HG03575 (cell line): Measurements from ENCODE around the gene RPL36AL.

Source experiments
- ATAC-seq: cut with Tn5 transposase; IDR thresholded peaks from one replicate; pipeline ENCODE4 v1.9.1; 2021; ENCODE audit not compliant: unreplicated experiment, insufficient number of reproducible peaks, low FRiP score; ENCODE audit errors: extremely low read depth

The RPL36AL gene

DNA sequence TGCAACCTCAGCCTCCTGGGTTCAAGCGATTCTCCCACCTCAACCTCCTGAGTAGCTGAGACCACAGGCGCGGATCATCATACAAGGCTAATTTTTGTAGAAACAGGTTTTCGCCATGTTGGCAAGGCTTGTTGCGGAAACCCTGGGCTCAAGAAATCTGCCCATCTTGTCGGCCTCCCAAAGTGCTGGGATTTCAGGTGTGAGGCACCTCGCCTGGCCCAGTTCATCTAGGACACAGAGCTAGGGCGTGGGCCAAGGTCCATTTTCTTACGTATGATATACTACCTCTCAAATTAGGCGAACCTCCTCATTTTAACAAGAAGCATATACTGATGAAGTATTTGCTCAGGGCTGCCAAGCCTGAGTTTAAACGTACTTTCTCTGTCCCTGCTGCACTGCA is 36.4 kb downstream of the RPL36AL start:
- ATAC-seq = no peak

- ATAC-seq = no peak
Measured at GRCh38 chr14:49583629-49584028, 36.8 kb downstream of the RPL36AL start.

DNA sequence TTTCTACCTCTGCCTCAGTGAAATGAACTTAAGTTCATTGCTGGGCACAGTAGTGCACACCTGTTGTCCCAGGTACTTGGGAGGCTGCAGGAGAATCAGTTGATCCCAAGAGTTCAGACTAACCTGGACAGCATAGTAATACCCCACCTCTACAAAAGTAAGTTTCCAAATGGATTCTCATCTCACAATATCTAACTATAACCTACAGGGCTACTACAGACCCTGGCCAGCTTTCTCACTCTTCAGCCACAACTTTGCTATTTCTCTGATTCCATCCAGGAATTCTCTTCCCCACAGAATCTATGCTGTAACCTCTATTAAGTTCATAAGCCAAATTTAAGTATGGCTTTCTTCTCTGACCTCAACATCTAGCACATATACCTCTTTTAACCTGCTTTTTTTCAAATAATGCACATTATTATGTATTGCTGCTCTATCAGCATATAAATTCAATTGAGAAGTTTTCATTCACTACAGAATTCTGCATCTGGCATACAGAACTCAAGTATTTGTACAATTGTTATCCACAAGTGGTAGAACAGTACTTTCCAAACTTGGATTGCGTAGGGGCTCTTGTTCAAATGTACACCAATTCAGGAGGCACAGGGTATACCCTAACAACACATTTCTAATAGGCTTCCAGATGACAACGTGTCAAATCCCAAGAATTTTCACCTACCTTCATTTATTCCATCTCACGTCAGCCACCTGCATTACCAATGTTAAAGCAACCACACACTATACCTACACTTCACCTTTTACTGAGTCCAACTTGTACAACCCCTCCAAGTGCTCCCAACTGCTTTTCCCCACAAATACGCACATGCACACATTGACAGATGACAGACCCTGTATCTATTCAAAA is 38.1 kb downstream of the RPL36AL start:
- ATAC-seq = no peak

DNA sequence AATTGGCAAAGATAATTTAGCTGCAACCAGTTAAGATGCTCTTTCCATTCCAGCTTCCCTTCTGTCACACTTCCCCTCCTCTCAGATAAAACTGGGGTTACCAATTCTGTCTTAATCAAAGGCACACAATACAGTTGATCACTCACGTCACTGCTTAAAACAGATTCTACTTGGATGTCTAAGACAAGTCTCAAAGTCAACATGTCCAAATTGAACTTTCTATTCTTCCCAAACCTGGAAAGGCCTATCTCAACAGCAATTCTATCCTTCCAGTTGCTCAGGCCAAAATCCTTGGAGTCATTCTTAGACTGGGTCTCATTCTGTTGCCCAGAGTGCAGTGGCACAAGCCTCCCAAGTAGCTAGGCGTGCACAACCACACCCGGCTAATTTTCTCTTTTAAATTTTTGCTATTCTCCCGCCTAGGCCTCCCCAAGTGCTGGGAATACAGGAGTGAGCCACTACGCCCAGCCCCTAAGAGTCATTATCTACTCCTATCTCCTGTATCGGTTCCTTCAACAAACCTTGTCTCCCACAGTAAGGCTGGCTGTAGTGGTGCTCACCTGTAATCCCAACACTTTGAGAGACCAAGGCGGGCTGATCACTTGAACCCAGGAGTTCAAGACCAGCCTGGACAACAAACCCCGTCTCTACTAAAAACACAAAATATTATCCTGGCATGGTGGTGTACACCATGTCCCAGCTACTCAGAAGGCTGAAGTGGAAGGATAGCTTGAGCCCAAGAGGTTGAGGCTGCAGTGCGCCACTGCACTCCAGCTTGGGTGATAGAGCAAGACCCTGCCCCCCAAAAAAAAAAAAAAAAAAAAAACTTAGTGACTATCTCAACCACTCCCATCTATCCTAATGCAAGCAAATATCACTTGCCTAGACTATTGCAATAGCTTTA is 39.0 kb downstream of the RPL36AL start:
- no peak for ATAC-seq

GRCh38 chr14:49579841-49580240 is 40.6 kb downstream of the RPL36AL start:
- ATAC-seq = no peak

DNA sequence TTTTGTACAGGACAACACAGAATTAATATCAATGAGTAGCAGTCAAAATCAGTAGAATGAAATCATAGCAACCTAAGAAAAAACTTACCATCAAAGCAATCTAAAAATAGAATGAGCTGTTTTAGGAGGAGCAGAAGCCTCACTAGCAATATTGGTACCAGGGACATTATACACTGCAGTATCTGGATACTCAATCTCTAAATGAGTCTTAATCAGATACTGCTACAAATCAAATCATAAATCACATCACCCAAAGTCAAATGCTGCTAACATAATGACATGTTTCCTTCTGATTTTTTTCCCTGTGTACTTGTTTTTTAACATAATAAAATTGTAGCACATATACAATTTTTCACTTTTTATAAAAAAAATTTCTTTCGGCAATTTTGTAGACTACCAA is 42.3 kb downstream of the RPL36AL start:
- ATAC-seq = no peak

DNA sequence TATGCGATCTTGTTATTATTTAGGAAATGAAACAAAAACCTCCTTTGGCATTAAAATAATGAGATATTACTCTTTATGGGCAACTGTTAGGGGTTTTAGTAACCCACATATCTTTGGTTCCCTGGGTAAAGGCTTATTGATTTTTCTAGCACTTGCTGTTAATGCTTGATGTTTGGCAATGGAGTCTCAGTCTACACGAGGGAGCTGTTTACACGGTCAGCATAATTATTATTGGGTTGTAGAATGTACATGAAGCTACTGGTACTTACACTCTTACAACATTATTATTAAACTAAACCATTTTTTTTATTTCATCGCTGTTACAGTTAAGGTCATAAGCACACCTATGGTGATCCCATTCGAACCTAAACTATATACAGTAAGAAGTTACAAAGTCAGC is 46.4 kb downstream of the RPL36AL start:
- no peak for ATAC-seq

DNA sequence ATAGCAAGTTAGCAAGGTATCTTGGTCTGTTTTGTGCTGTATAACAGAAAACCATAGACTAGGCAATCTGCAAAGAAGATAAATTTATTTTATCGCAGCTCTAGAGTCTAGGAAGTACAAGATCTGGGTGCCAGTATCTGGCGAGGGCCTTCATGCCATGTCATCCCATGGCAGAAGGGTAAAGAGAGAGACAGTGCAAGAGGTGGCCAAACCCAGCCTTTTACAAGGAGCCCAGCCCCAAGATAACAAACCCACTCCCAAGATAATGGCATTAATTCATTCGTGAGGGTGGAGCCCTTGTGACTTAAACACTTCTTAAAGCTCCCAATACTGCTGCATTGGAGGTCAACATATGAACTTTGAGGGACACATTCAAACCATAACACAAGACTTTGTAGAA is 51.1 kb downstream of the RPL36AL start:
- no peak for ATAC-seq
